Measurements from ENCODE around the gene MYPOP. TPM values are rescaled to one million over a fixed set of nuclear protein-coding genes. Genes with fewer than 3 reads are reported as not detected.

MYPOP gene
- total RNA-seq, 4 donors from 2014 or later = 4.1 to 17.7 (median 14.2) TPM

GRCh38 chr19:45927565-45928261, 25.3 kb upstream of the MYPOP start:
- DNase-seq = peak; percentile 87 to 97 (median 88)
- H3K27ac ChIP-seq = no peak overlapping the region
- TF ChIP-seq POLR2A (IDR thresholded peaks at IDR 0.05) (no peak), CTCF (IDR thresholded peaks at IDR 0.05) (peak in 2 of 6 experiments; percentile 20 to 27)
- H3K4me1 ChIP-seq = peaks cover 0 to 6% (median 2%) of the 10 kb centered on the region in 4 donors
- H3K9me3 ChIP-seq = no peaks in the 10 kb centered on the region
- no peaks in the 10 kb centered on the region for H3K27me3 ChIP-seq
- H3K4me3 ChIP-seq = no peak overlapping the region
- no peaks in the 10 kb centered on the region for H3K36me3 ChIP-seq

GRCh38 chr19:45924891-45925447, 22.6 kb upstream of the MYPOP start:
- no peaks in the 10 kb centered on the region for H3K36me3 ChIP-seq
- no peak overlapping the region for H3K27ac ChIP-seq
- DNase-seq = no peak
- H3K4me3 ChIP-seq = no peak overlapping the region
- no peaks in the 10 kb centered on the region for H3K9me3 ChIP-seq
- peaks cover 0 to 6% (median 2%) of the 10 kb centered on the region in 4 donors for H3K4me1 ChIP-seq
- H3K27me3 ChIP-seq = no peaks in the 10 kb centered on the region
- TF ChIP-seq POLR2A (IDR thresholded peaks at IDR 0.05) (no peak), CTCF (IDR thresholded peaks at IDR 0.05) (no peak)

- no peaks in the 10 kb centered on the region for H3K27me3 ChIP-seq
- DNase-seq = no peak
- H3K9me3 ChIP-seq = no peaks in the 10 kb centered on the region
- TF ChIP-seq CTCF (IDR thresholded peaks at IDR 0.05) (no peak), POLR2A (IDR thresholded peaks at IDR 0.05) (no peak)
- no peaks in the 10 kb centered on the region for H3K36me3 ChIP-seq
- no peak overlapping the region for H3K27ac ChIP-seq
- no peaks in the 10 kb centered on the region for H3K4me1 ChIP-seq
- H3K4me3 ChIP-seq = no peak overlapping the region
Measured at GRCh38 chr19:45922281-45922680, 19.9 kb upstream of the MYPOP start.

- no peak overlapping the region for H3K4me3 ChIP-seq
- no peak overlapping the region for H3K27ac ChIP-seq
- H3K36me3 ChIP-seq = no peaks in the 10 kb centered on the region
- TF ChIP-seq CTCF (IDR thresholded peaks at IDR 0.05) (no peak), POLR2A (IDR thresholded peaks at IDR 0.05) (no peak)
- H3K9me3 ChIP-seq = no peaks in the 10 kb centered on the region
- no peaks in the 10 kb centered on the region for H3K4me1 ChIP-seq
- DNase-seq = no peak
- H3K27me3 ChIP-seq = no peaks in the 10 kb centered on the region
Measured at GRCh38 chr19:45920458-45920857, 18.0 kb upstream of the MYPOP start.

- Histone ChIP-seq H3K4me3 (no peak overlapping the region), H3K27me3 (no peaks in the 10 kb centered on the region), H3K27ac (no peak overlapping the region), H3K9me3 (no peaks in the 10 kb centered on the region), H3K4me1 (no peaks in the 10 kb centered on the region), H3K36me3 (no peaks in the 10 kb centered on the region)
- no peak for TF ChIP-seq CTCF (IDR thresholded peaks at IDR 0.05)
- no peak for DNase-seq
Measured at GRCh38 chr19:45919678-45920077, 17.3 kb upstream of the MYPOP start.
